ENCODE results near the gene KLHL40. TPM values are rescaled to one million over a fixed set of nuclear protein-coding genes. Genes with fewer than 3 reads are reported as not detected.

The KLHL40 gene
- total RNA-seq, 3 donors from 2014 or later (not counting 1 experiment from before 2014, with no cell fraction given) = not detected

- no peak for ATAC-seq
- no peaks in the 10 kb centered on the region for H3K27me3 ChIP-seq (ENCODE audit: control insufficient read depth, insufficient read depth, low read length)
Observed at GRCh38 chr3:42710323-42711021, 25.1 kb downstream of the KLHL40 start.

GRCh38 chr3:42711491-42712343 is 26.4 kb downstream of the KLHL40 start:
- Mint-ChIP-seq H3K4me3 (no peak overlapping the region), H3K4me1 (no peaks in the 10 kb centered on the region), H3K9me3 (no peaks in the 10 kb centered on the region), H3K27ac (no peak overlapping the region), H3K36me3 (no peaks in the 10 kb centered on the region), H3K27me3 (ENCODE audit: low read depth in 2 of 2) (peaks cover 5% of the 10 kb centered on the region in 2 donors)
- Histone ChIP-seq H3K27me3 (ENCODE audit: control insufficient read depth, insufficient read depth, low read length) (no peaks in the 10 kb centered on the region), H3K36me3 (ENCODE audit: control insufficient read depth, insufficient read depth, low read length) (no peaks in the 10 kb centered on the region), H3K9me3 (ENCODE audit: control insufficient read depth, insufficient read depth, low read length) (no peaks in the 10 kb centered on the region), H3K27ac (ENCODE audit: low read length) (no peak overlapping the region), H3K4me3 (ENCODE audit: low read length) (no peak overlapping the region), H3K4me1 (ENCODE audit: control insufficient read depth, insufficient read depth, low read length) (no peaks in the 10 kb centered on the region)
- WGBS (ENCODE audit: insufficient coverage) = 69% methylated on average over 6 of the region's 6 CpGs
- ATAC-seq (no peak), DNase-seq (peak in 1 of 2 donors; percentile 9)
- intact Hi-C loops (cut with micrococcal nuclease) = no loop called here
- no peak for TF ChIP-seq CTCF (IDR thresholded peaks at IDR 0.05)

More at GRCh38 chr3:42710323-42711021, 25.1 kb downstream of the KLHL40 start:
- Histone ChIP-seq H3K9me3 (ENCODE audit: control insufficient read depth, insufficient read depth, low read length) (no peaks in the 10 kb centered on the region), H3K4me1 (ENCODE audit: control insufficient read depth, insufficient read depth, low read length) (no peaks in the 10 kb centered on the region), H3K27ac (ENCODE audit: low read length) (no peak overlapping the region), H3K4me3 (ENCODE audit: low read length) (no peak overlapping the region), H3K36me3 (ENCODE audit: control insufficient read depth, insufficient read depth, low read length) (no peaks in the 10 kb centered on the region)
- H3K4me1 Mint-ChIP-seq = no peaks in the 10 kb centered on the region
- 80% methylated on average over 7 of the region's 7 CpGs for WGBS (ENCODE audit: insufficient coverage)
- intact Hi-C loops (cut with micrococcal nuclease) = no loop called here
- TF ChIP-seq CTCF (IDR thresholded peaks at IDR 0.05) = no peak
- no peaks in the 10 kb centered on the region for H3K9me3 Mint-ChIP-seq
- peaks cover 0 to 5% of the 10 kb centered on the region in 2 donors for H3K27me3 Mint-ChIP-seq (ENCODE audit: low read depth in 2 of 2)
- H3K4me3 Mint-ChIP-seq = no peak overlapping the region
- DNase-seq = peak in 1 of 2 donors; percentile 8
- no peaks in the 10 kb centered on the region for H3K36me3 Mint-ChIP-seq
- no peak overlapping the region for H3K27ac Mint-ChIP-seq

- ATAC-seq (no peak), DNase-seq (no peak)
- H3K9me3 ChIP-seq (ENCODE audit: control insufficient read depth, insufficient read depth, low read length) = no peaks in the 10 kb centered on the region
- Mint-ChIP-seq H3K36me3 (no peaks in the 10 kb centered on the region), H3K27ac (no peak overlapping the region), H3K4me1 (no peaks in the 10 kb centered on the region), H3K9me3 (no peaks in the 10 kb centered on the region), H3K4me3 (no peak overlapping the region), H3K27me3 (ENCODE audit: low read depth in 2 of 2) (peaks cover 5 to 11% of the 10 kb centered on the region in 2 donors)
- H3K4me1 ChIP-seq (ENCODE audit: control insufficient read depth, insufficient read depth, low read length) = no peaks in the 10 kb centered on the region
- no peak overlapping the region for H3K27ac ChIP-seq (ENCODE audit: low read length)
- no peak overlapping the region for H3K4me3 ChIP-seq (ENCODE audit: low read length)
- intact Hi-C loops (cut with micrococcal nuclease) = no loop called here
- TF ChIP-seq CTCF (IDR thresholded peaks at IDR 0.05) = no peak
- H3K27me3 ChIP-seq (ENCODE audit: control insufficient read depth, insufficient read depth, low read length) = no peaks in the 10 kb centered on the region
- WGBS (ENCODE audit: insufficient coverage) = 88% methylated on average over 4 of the region's 4 CpGs
- no peaks in the 10 kb centered on the region for H3K36me3 ChIP-seq (ENCODE audit: control insufficient read depth, insufficient read depth, low read length)
Observed at GRCh38 chr3:42712344-42712648, 27.0 kb downstream of the KLHL40 start.
